SKM-1 (cell line): ENCODE data around the gene SUPT3H.

ENCODE experiments used
- DNase-seq: peaks from one replicate; lab custom pipeline; 2025; ENCODE audit not compliant: unreplicated experiment; lab: John Stamatoyannopoulos, UW

Gene SUPT3H

DNA sequence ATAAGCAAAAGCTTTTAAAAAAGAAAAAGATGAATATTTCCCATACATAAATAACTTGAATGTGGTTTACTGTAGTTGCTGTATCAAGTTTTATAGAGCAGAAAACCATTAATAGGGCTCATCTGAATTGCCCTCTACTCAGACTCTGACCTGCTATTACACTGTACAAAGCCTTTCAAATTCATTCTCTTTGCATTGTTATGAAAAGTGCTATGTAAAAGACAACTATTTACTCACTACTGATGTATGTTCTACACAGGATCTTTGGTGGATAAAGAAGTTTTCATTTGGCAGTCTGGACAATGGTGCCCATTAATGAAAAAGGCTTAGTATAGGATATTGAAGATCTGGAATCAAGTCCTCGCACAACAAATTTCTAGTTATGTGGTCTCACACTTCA, 248.7 kb downstream of the SUPT3H start:
- DNase-seq: no peak

DNA sequence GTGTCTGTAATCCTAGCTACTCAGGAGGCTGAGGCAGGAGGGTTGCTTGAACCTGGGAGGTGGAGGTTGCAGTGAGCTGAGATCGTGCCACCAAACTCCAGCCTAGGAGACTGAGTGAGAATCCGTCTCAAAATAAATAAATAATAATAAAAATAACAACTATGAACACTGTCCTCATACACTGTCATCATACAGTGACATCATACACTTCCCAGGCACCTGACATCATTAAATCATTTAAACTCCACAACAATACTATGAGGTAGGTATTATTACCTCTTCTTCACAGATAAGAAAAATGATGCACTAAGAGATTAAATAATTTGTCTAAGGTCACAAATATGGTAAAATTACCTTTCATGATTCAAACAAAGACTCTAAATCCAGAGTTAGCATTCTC, 250.5 kb downstream of the SUPT3H start:
- no peak for DNase-seq

DNA sequence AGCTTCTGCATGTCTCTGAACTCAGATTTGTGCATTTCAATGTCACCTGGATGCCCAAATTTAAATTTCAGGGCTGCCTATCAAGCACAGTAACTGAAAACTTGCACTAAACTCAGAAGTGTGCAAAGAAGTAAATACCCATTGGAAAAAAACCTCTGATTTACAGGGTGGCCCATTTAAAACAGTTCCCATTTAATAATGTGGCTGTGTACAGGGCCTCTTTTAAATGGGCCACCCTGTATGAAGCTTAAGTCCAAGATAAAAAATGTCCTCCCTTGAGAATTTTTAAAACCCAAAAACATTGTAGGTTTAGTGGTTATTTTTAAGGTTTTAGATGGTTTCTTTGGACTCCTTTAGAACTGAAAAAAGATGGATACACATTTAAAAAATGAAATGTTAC, 251.7 kb downstream of the SUPT3H start:
- DNase-seq: no peak

DNA sequence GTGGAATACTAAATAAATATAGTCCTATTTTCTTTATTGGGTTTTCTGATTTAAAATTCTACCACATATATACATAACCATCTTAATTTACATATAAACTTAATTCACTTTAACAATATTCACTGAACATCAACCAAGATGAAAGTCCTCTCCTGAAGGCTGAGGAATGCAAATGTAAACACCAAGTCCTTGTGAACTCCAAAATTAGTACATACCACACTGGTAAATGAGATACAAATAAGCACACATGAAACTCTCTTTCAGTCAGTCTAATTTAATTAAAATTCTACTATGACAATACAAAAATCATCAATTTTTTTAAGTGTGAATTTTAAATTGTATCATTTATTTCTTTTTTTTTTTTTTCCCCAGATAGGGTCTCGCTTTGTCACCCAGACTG, 254.7 kb downstream of the SUPT3H start:
- DNase-seq: no peak

DNA sequence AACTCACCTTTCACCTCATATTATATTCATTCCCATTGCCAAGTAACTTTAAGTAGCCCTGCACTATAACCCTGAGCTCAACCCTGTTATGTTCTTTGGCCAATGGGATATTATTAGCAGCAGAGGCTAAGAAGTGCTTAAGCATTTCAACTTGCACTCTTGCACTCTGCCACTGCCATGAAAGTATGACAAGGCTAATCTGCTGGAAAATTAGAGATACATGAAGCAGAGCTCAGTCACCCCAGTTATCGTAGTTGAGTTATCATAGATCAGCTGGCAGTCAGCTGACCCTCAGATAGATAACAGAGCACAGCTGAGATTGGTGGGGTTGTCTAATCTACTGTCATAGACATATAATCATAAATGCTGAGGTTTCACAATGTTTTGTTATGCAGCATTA, 259.0 kb downstream of the SUPT3H start:
- DNase-seq: no peak

DNA sequence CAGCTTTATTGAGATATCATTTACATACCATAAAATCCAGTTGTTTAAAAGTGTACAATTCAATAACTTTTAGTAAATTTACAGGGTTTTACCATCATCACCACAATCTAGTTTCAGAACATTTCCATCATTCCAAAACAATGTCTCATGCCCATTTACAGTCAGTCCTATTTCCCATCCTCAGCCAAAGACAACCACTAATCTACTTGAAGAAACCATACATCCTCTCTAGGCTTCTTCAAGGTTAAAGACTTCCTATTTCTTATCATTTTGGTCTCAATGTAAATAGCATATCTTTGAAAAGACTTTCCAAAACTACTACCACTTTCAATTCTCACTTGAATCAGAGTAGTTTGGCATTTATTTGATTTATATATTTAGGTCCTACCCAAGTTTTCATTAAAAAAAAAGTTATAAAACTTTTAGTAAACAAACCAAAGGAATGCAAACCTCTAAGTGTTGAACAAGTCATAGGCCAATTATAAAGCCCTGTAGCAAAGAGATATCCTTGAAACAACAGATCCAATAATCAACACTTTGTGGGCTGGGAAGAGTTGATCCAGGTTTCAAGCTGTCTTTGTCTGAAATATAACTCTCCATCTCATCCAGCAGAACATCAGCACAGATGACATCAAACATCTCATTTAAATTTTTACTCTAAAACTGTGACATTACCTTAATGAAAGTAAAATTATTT, 260.9 kb downstream of the SUPT3H start:
- no peak for DNase-seq

DNA sequence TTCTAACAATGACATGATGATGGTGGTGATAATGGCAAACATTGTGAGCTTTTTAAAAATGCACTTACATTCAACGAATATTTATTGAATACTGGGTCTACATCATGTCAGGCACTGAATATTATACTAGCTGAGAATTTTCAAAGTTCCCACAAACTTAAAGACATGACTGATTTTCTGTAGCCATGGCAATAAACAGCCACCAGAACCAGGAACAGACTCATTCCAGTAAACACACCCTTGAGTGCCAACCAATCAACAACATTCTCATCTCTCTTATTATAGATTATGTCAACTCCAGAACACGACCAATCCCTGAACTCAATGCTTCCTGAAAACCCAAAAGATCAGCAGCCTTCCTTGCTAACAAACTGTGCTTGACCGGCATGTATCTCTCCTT, 262.0 kb downstream of the SUPT3H start:
- no peak for DNase-seq

DNA sequence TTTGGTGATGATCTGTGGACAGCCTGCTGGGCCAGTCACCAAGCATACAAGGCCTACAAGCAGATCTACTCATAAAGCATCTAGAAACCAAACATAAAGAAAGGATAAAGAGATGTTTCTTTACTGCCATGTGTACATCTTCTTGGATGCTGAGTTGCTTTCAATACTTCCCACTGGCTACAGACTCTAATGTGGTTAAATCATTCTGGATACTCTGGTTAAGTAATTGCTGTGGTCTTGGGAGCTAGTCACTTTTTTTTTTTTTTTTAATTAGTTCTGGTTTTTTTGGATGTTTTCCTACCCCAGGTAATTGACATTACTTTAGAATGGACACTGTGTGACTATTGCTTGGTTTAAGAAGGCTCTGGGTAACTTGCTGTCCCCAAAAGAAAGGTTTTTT, 265.0 kb downstream of the SUPT3H start:
- DNase-seq: no peak

DNA sequence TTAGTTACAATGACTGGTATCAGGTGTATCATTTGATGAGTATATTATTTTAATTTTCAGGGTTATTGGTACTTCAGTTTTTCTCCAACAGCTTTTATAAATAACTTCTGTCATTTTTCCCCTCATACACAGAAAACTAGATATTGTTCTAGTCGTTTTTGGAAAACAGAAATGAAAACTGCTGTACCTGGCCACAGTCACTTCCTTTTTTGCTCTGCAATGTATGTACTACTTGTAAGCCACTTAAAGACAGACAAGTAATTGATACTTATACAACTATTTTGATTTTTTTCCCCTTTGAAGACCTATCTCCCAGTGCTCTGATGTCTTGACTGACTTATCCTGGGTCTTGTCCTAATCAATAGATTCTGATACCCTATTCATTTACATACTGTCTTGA, 268.2 kb downstream of the SUPT3H start:
- DNase-seq: no peak

DNA sequence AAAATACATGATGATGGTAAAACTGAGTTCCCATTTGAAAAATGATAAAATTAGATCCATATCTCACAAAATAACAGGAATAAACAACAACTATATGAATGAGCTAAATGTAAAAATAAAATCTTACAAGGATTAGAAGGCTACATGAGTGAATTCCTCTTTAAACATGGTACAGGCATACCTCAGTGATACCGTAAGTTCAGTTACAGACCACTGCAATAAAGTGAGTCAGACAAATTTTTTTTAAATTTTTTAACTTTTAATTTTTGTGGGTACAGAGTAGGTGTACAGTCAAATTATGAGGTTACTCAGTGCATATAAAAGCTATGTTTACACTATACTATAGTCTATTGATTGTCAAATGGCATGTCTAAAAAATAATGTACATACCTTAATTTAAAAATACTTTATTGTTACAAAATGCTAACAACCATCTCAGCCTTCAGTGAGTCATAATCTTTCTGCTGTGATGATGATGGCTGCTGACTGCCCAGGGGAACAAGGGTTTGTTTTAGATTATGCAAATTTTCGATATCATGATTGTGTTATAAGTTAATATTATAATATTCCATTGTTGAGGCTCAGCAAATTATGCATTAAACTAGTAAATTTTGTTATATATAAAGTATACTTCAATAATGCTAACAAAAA, 272.4 kb downstream of the SUPT3H start:
- DNase-seq: no peak

DNA sequence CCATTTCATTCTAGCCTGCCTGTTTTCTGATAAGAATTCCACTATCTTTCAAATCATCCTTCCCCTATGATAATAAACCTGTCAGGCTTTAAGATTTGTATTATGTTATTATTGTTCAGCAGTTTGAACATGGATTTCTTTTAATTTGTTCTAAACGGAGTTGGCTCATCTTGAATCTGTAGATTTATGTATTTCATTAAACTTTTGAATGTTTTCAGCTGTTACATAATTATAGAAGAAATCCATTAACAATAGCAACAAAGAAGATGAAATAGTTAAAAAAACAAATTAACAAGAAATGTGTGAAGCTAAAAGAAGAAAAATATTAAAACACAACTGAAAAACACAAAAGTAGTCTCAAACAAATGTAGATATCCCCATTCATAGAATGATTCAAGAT, 273.3 kb downstream of the SUPT3H start:
- DNase-seq: no peak

DNA sequence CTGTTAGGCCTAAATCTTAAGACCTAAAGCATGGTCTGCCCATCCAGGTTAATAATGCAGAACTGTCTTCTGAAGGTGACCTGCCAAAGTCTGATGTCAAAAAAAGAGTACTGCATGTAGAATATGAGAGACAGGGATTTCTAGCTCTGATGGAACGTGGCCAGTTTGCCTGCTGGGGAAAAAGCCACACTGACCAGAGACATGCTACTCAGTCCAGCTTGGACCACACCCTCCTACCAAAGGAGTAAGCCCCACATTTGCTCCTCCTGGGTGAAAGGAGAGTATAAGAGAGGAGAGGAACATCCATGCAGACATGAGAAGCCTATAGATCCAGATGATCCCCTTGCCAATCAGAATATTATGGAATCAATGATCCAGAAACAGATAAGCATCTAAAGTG, 279.5 kb downstream of the SUPT3H start:
- DNase-seq: no peak

DNA sequence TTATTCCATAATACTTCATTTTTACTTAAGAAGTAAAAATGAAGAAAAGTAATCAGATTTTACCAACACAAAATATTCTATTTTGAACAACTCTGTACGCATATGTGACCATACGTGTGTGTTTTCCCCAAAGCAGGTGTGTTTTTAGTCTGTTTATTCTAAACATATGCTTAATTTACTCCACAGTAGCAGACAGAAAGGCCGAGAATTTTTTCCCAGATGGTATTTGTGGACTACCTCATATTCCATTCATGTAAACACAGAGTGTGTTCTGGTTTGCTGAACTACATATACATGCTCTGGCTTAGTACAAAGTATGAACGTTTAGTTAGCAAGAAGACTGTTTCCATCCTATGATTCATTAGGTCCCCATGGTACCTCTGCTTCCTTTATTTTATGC, 282.9 kb downstream of the SUPT3H start:
- no peak for DNase-seq

DNA sequence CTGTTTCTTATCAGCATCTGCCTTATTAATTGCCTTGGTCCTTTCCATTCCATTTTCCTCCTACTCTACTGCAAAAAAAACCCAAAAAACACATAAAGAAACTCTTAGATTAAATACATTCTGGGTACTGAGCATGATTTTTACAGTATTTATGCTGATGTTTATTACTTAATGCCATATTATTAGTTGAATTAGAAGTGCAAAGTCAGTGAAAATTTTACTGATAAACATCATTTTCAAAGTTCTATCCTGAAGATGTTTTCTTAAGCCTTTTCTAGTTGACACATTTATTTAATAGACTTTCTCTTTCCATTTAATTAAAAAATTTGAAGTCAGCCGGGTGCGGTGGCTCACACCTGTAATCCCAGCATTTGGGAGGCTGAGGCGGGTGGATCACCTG, 285.6 kb downstream of the SUPT3H start:
- no peak for DNase-seq

DNA sequence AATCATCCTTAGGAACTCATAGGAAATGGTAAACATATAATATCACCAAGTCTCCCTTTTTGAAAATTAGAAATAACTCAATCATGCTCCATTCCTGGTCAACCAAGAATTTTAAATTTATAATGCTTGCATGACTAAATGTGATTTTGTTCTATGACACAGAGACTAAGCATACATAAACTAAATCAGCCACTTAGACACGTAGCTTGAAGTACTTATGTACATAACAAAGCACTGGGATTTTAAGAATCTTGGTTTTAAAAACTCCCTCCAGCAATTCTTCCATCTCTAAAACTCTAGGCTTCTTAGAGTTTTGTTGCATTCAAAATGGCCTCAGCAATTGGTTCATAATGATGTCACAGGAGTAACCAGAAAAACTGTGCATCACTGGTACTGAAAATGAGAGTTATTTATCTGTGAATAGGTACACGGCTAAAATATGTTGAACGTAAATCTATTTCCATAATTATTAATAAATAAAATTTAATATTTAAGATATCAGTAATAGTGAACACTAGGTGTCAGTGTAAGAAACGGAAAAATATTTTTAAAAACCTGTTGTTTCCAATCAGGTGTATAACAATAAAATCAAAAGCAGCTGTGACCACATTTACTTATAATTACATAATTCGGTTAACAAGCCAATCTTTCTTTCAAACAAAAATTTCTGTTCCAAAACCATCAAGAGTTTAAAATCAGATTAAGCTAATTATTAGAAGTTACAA, 291.2 kb downstream of the SUPT3H start:
- no peak for DNase-seq

DNA sequence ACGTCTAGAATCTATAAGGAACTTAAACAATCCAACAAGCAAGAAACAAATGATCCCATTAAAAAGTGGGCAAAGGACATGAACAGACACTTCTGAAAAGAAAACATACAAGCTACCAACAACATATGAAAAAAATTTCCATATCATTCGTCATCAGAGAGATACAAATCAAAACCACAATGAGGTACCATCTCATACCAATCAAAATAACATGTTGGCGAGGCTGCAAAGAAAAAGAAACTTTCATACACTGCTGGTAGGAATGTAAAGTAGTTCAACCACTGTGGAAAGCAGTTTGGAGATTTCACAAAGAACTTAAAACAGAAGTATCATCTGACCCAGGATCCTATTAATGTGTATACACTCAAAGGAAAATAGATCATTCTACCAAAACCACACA, 293.5 kb downstream of the SUPT3H start:
- DNase-seq: no peak

DNA sequence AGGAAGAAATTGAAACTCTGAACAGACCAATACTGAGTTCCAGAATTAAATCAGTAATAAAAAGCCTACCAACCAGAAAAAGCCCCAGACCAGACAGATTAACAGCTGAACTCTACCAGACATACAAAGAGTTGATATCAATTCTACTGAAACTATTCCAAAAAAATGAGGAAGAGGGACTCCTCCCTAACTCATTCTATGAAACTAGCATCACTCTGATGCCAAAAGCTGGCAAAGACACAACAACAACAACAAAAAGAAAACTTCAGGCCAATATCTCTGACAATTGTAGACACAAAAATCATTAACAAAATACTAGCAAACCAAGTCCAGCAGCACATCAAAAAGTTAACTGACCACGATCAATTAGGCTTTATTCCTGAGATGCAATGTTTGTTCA, 295.6 kb downstream of the SUPT3H start:
- no peak for DNase-seq

DNA sequence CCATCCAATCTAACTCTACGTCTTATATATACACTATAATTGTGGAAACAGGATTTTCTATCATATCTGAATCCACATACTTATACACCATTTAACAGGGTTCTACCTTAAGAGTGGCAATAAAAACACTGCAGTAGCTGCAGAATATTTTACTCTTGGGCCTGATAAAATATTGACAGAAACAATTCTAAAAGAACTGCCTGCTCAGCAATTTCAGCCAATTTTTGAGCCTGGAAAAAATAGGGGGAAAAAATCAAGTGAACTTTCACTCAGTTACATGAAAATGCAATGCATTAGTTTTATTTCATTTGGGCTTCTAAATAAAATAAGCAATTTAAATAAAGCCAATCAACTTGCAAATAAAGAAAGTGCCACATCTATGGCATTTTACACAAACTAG, 296.1 kb downstream of the SUPT3H start:
- no peak for DNase-seq

DNA sequence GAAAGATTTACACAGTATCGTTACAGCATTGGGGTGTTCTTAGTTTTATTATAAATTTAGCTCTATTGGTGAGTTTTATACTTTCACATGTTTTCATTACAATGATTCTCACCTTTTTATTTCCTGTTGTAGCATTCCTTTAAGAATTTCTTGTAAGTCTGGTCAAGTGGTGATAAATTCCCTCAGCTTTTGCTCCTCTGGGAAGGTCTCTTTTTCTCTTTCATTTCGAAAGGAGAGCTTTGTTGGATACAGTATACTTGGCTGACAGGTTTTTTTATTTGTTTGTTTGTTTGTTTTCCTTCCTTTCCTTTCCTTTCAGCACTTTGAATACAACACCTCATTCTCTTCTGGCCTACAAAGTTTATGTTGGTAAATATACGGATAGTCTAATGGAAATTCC, 299.3 kb downstream of the SUPT3H start:
- no peak for DNase-seq

DNA sequence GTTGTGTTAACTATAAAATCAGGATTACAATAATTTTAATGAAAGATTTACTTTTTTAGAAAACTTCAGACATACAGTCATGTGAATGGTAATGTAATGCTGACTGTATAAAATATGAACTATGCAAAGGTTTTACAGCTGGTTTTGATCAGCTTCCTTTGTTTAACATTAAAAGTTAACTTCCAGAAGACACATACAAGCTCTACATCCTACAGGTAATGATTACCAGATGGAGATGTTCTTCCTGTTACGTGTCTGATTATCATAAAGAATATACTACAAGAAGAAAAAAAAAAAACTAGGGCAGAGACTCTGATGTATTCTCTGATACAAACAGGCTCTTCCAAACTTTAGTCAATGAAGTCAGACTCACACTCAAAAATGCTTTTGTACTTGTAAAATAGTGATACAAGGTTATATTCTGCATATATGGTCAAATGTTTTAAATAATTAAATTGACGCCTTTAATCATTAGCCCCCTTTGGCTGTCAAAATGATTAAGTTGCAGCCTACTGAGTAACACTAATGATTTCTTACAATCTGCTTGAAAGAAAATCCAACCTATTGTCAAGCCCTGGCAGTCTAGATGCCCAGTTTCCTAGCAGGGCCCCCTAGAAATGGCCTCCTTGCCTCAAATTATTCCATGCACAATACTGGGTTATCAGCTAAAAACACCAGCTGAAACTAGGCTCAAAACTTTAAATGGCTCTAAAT, 301.4 kb downstream of the SUPT3H start:
- no peak for DNase-seq

DNA sequence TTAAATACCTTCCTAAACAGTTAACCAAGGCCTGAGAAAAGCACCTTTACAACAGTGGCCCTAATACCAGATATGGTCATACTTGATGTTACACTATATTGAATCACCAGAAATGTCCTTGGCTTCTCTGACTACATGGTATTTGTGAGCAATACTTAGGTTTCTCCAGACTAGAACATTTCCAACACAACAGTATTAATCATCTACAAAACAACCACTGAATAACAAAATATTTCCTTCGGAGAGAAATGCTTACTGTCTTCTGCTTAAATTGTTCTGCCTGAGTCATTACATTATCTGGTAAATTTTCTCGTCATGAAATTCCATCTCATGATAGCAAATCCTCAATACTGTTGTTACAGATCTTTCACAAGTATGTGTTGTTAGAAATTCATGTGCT, 302.5 kb downstream of the SUPT3H start:
- DNase-seq: no peak

DNA sequence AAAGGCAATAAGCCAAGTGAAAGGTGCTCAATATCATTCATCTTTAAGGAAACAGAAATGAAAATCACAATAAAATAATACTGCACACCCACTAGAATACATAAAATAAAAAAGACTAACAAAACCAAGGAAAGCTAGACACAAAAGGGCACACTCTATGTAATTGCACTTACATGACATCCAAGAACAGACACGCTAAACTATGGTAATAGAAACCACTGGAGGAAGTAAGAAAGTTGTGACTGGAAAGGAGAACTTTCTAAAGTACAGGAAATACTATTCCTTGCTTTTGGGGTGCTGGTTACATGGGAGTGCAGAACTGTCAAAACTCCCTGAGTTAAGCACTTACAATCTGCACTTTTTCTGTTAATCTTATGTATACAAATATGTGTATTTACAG, 303.3 kb downstream of the SUPT3H start:
- DNase-seq: no peak
